ENCODE measurements around the gene KIF1B. TPM values are rescaled to one million over a fixed set of nuclear protein-coding genes. Genes with fewer than 3 reads are reported as not detected.

The KIF1B gene
- total RNA-seq, 1 experiment from 2014 or later: 28.1 TPM

GRCh38 chr1:10360045-10360444, 149.7 kb downstream of the KIF1B start:
- Histone ChIP-seq H3K79me2 (ENCODE audit: insufficient read depth, low read length) (no peaks in the 10 kb centered on the region), H3K9me2 (ENCODE audit: insufficient read depth) (no peaks in the 10 kb centered on the region), H3K36me3 (ENCODE audit: control insufficient read depth in 1 of 2, insufficient read depth in 2 of 2, low read length in 2 of 2) (peaks cover 2 to 7% of the 10 kb centered on the region in 2 experiments; a peak in 3 of 4 replicates), H3K4me1 (ENCODE audit: control insufficient read depth in 1 of 2, insufficient read depth in 2 of 2, low read length in 2 of 2) (no peaks in the 10 kb centered on the region), H4K20me1 (ENCODE audit: insufficient read depth) (no peaks in the 10 kb centered on the region; the same call in 1 of the 2 replicates), H2AFZ (ENCODE audit: low read depth, low read length, poor library complexity, severe bottlenecking) (no peak overlapping the region), H3K27ac (ENCODE audit: low read depth, low read length) (no peak overlapping the region), H3K27me3 (ENCODE audit: insufficient read depth, low read length) (no peaks in the 10 kb centered on the region), H3K4me2 (ENCODE audit: low read length) (no peak overlapping the region), H3K9me3 (ENCODE audit: control insufficient read depth in 1 of 2, insufficient read depth in 1 of 2, low read depth in 1 of 2, low read length in 2 of 2) (no peaks in the 10 kb centered on the region), H3K9ac (ENCODE audit: low read length) (no peak overlapping the region), H3K4me3 (replicated peaks in 1 of 2; ENCODE audit: low read depth in 1 of 2, low read length in 2 of 2) (no peak overlapping the region)
- ChIA-PET RAD21 (ENCODE audit: low non-redundant PET in 1 of 2, low total read pairs in 2 of 2, uncharacterized antibody in 2 of 2, unreplicated experiment in 2 of 2) (no interaction called here), CTCF (no interaction called here), POLR2A (no interaction called here)
- DNase-seq (ENCODE audit: low read depth, low spot score): no peak
- intact Hi-C loops (cut with micrococcal nuclease): no loop called here
- no peak for TF ChIP-seq SP1 (IDR thresholded peaks at IDR 0.05; ENCODE audit: low read depth)
- no peak for TF ChIP-seq EZH2phosphoT487 (IDR thresholded peaks at IDR 0.05; ENCODE audit: borderline replicate concordance)
- no peak for TF ChIP-seq ATF3 (IDR thresholded peaks at IDR 0.05)
- no peak for TF ChIP-seq CBX3 (IDR thresholded peaks at IDR 0.05; ENCODE audit: low read depth)
- TF ChIP-seq, protein P1, sequence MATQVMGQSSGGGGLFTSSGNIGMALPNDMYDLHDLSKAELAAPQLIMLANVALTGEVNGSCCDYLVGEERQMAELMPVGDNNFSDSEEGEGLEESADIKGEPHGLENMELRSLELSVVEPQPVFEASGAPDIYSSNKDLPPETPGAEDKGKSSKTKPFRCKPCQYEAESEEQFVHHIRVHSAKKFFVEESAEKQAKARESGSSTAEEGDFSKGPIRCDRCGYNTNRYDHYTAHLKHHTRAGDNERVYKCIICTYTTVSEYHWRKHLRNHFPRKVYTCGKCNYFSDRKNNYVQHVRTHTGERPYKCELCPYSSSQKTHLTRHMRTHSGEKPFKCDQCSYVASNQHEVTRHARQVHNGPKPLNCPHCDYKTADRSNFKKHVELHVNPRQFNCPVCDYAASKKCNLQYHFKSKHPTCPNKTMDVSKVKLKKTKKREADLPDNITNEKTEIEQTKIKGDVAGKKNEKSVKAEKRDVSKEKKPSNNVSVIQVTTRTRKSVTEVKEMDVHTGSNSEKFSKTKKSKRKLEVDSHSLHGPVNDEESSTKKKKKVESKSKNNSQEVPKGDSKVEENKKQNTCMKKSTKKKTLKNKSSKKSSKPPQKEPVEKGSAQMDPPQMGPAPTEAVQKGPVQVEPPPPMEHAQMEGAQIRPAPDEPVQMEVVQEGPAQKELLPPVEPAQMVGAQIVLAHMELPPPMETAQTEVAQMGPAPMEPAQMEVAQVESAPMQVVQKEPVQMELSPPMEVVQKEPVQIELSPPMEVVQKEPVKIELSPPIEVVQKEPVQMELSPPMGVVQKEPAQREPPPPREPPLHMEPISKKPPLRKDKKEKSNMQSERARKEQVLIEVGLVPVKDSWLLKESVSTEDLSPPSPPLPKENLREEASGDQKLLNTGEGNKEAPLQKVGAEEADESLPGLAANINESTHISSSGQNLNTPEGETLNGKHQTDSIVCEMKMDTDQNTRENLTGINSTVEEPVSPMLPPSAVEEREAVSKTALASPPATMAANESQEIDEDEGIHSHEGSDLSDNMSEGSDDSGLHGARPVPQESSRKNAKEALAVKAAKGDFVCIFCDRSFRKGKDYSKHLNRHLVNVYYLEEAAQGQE (IDR thresholded peaks at IDR 0.05; ENCODE audit: low read depth): no peak
- no peak for TF ChIP-seq JUND (IDR thresholded peaks at IDR 0.05)
- TF ChIP-seq SRF (IDR thresholded peaks at IDR 0.05; ENCODE audit: low read depth): no peak
- no peak for TF ChIP-seq POLR2A (IDR thresholded peaks at IDR 0.05; ENCODE audit: borderline replicate concordance, extremely low read depth, insufficient read depth, insufficient read length)
- TF ChIP-seq ELF1 (IDR thresholded peaks at IDR 0.05; ENCODE audit: borderline replicate concordance, low read depth): no peak
- no peak for TF ChIP-seq TCF7L2 (IDR thresholded peaks at IDR 0.05; ENCODE audit: borderline replicate concordance, extremely low read depth, insufficient read depth, insufficient read length)
- no peak for TF ChIP-seq FOSL1 (IDR thresholded peaks at IDR 0.05; ENCODE audit: low read depth)
- TF ChIP-seq, protein P2, sequence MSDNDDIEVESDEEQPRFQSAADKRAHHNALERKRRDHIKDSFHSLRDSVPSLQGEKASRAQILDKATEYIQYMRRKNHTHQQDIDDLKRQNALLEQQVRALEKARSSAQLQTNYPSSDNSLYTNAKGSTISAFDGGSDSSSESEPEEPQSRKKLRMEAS (IDR thresholded peaks at IDR 0.05): no peak
- TF ChIP-seq CEBPB (IDR thresholded peaks at IDR 0.05; ENCODE audit: low read depth): no peak
- TF ChIP-seq RAD21 (IDR thresholded peaks at IDR 0.05; ENCODE audit: low read depth): no peak
- no peak for TF ChIP-seq POLR2AphosphoS5 (IDR thresholded peaks at IDR 0.05; ENCODE audit: low read depth, low read length)
- no peak for TF ChIP-seq CTCF (IDR thresholded peaks at IDR 0.05 in 2 of 3, conservative IDR thresholded peaks at IDR 0.05 in 1 of 3; ENCODE audit: borderline replicate concordance in 1 of 3, insufficient read depth in 1 of 3, low read depth in 2 of 3, low read length in 2 of 3)
- TF ChIP-seq YY1 (IDR thresholded peaks at IDR 0.05; ENCODE audit: extremely low read depth, insufficient replicate concordance, low read depth, low read length): no peak
- TF ChIP-seq ZNF274 (IDR thresholded peaks at IDR 0.05; ENCODE audit: low read depth, low read length): no peak
- ATAC-seq: no peak
- BruUV-seq (replicated peaks): no TSS peak

All from HCT116 (cell line).